Fibroblast of the aortic adventitia (primary cell): Measurements from ENCODE around the gene BAD. TPM values are rescaled to one million over a fixed set of nuclear protein-coding genes. Genes with fewer than 3 reads are reported as not detected.
"Not testable (repeated sequence)": the region's sequence is repeated elsewhere in the genome, so short reads cannot be mapped to it uniquely, and the experiment has no call there.

ENCODE experiments used
- DNase-seq: peaks from one replicate; pipeline ENCODE4 v3.0.0-alpha.2; 2010; ENCODE audit warnings: low read depth
- H3K4me3 ChIP-seq: 2 replicates; pipeline ENCODE4 v1.5.1; 2011; ENCODE audit warnings: low read depth, mild to moderate bottlenecking, control low read depth, low read length, moderate library complexity
- total RNA-seq: library from RNA; depleted of rRNA; stranded (reverse); fragments of >200 nt; gene quantifications from 2 replicates; pipeline ENCODE4 v1.2.3, GENCODE V29; 2012; ENCODE audit warnings: low replicate concordance
- TF ChIP-seq, protein P1 (sequence below): IDR thresholded peaks from 2 replicates; pipeline ENCODE4 v1.5.1; 2011; ENCODE audit warnings: mild to moderate bottlenecking, low read length, control low read depth, inconsistent platforms; ENCODE audit not compliant: insufficient read depth

Gene BAD
- total RNA-seq, 1 donor, result 69.6 TPM

DNA sequence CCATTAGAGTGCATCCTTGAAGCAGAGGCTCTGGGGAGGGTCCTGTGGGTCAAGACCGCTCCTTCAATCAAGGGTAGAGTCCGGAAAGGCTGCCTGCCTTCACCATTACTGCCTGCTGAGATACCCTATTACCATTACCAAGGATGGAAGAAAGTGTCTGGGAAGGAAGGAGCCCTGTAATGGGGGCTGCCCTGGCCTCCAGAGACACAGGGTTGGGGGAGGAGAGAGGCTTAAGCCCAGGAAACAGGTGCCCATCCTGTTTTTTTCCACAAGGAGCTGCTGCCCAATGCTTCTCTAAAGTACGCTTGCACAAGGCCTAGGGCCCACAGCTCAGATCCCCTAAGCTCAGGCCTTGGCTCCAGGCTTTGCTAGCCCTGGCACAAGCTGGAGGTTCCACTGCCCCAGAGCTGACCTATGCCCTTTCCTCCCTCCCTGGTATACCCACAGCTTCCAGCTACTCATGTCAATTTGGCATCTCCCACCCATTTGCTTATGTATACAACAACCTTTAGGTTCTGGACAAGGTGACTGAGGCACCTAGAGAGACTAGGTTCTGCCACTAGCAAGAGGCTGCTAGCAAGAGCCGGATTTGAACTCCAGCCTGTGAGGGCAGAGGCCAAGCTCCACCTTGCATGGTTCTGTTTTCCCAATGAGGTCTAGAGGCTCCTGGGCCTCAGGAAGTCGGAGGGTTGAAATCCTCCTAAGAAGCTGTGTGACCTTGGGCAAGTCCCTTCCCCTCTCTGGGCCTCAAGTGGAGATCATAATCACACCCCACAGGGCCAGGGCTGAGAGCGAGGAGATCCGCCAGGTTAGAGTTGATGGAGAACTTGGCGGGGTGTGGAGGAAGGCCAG is 34.7 kb downstream of the BAD start:
- no peak overlapping the region for H3K4me3 ChIP-seq
- DNase-seq, result no peak
- TF ChIP-seq, protein P1, sequence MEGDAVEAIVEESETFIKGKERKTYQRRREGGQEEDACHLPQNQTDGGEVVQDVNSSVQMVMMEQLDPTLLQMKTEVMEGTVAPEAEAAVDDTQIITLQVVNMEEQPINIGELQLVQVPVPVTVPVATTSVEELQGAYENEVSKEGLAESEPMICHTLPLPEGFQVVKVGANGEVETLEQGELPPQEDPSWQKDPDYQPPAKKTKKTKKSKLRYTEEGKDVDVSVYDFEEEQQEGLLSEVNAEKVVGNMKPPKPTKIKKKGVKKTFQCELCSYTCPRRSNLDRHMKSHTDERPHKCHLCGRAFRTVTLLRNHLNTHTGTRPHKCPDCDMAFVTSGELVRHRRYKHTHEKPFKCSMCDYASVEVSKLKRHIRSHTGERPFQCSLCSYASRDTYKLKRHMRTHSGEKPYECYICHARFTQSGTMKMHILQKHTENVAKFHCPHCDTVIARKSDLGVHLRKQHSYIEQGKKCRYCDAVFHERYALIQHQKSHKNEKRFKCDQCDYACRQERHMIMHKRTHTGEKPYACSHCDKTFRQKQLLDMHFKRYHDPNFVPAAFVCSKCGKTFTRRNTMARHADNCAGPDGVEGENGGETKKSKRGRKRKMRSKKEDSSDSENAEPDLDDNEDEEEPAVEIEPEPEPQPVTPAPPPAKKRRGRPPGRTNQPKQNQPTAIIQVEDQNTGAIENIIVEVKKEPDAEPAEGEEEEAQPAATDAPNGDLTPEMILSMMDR, result no peak

DNA sequence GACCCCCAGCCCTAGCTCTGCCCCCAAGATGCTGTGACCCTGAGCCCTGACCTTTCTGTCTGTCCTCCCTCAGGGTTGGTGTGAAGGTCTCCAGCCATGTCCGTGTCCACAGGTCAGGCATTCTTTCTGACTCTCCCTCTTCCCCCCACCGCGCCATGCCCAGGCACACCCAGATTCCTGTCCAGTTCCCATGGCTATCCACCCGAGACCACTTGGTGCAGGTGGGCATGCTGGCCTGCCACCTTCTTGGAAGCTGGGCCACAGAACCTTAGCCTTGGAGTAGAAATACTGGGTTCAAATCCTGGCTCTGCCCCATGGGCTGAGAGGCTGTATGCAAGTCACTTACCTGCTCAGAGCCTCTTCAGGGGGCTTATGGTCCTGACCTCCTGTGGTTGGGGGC is 35.4 kb downstream of the BAD start:
- H3K4me3 ChIP-seq, result no peak overlapping the region
- no peak for DNase-seq
- TF ChIP-seq, protein P1, result no peak

DNA sequence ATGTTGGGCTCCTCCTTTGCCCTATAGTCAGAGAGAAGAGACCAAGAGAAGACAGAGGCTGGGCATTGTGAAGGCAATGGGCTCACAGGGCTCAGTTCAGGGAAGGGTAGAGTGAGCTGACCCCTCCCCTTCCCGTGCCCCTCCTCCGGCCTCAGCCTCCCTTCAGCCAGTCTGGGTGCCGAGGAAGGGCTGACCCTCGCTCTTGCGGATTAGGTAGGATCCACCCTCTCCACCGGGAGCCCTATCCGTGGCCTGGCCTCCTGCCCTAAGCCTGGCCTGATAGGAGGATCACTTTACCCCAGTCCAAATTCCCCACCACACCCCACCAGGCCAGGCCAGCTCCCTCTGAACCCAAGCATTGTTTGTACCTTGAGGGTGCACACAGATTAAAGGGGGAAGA is 35.9 kb downstream of the BAD start:
- TF ChIP-seq, protein P1, result no peak
- no peak for DNase-seq
- no peak overlapping the region for H3K4me3 ChIP-seq

DNA sequence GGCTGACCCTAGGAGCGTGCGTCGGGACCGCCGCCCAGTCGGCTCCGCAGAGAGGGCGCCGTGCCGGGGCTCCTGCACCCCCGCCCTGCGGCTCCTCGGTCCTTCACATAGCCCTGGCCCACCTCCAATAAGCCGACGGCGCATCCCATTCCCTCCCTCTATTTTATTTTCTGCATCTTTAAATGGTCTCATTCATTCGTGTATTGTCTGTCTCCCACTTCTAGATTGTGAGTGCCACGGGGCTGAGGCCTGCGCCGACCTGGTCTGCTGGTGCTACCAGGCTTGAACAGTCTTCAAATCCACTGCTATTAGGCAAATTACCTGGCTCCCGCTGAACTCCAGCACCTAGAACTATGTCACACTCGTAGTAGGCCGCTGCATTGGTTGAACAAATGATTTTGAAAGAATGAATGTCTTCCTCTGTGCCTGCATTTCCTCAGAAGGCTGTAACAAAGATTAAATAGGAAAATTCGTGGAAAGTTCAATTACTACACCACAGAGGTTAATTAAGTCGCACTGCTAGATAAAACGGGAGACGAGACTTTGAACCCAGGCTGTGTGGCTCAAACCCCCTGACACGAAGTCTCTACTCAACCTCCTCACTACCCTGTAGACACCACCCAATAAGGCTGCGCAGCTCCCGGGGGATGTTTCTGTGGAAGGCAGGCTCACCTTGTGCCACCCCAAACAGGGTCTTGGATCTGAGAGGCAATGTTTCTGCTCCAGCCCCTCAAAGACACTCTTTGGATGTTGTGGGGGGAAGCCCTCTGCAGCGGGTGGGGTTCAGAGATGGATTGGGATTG is 36.5 kb downstream of the BAD start:
- TF ChIP-seq, protein P1, result no peak
- H3K4me3 ChIP-seq, result peak overlapping the region; percentile 82
- DNase-seq, result no peak

- DNase-seq, result peak; percentile 76
- TF ChIP-seq, protein P1, result peak; percentile 4
- peak within 1 kb of the TSS; percentile 93 for H3K4me3 ChIP-seq
Observed at GRCh38 chr11:64246871-64247728, 37.4 kb downstream of the BAD start, which contains the start of gene PPP1R14B. TSS of gene PPP1R14B (minus strand) at chr11:64246943. CDS start at chr11:64246673, 270 bp downstream.

DNA sequence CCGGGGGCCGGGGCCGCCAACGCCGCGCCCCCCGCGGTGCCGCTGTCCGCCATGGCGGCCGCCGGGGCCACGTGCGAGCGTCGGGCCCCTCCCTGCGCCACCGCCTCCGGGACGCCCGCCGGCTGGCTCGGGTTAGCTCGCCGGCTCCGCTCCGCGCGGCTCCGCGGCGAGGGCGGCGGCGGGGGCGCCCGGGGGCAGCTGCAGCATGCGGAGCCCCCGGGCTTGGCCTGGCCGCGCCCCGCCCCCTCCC is 37.9 kb downstream of the BAD start:
- H3K4me3 ChIP-seq, result peak overlapping the region; percentile 93

More for the DNA sequence above, 37.9 kb downstream of the BAD start:
- not testable (repeated sequence) for DNase-seq
